Measurements from ENCODE around the gene PFKL.

The PFKL gene

GRCh38 chr21:44354001-44354405 is 54.1 kb downstream of the PFKL start:
- no peak for TF ChIP-seq CTCF (IDR thresholded peaks at IDR 0.05; ENCODE audit: insufficient read depth, missing control alignments)
- FAIRE-seq (no peak), DNase-seq (ENCODE audit: insufficient read length, low spot score) (no peak)

- FAIRE-seq (no peak), DNase-seq (ENCODE audit: insufficient read length, low spot score) (no peak)
- TF ChIP-seq CTCF (IDR thresholded peaks at IDR 0.05; ENCODE audit: insufficient read depth, missing control alignments), result no peak
Observed at GRCh38 chr21:44354775-44355771, 55.2 kb downstream of the PFKL start.

GRCh38 chr21:44356160-44356559 is 56.3 kb downstream of the PFKL start:
- TF ChIP-seq CTCF (IDR thresholded peaks at IDR 0.05; ENCODE audit: insufficient read depth, missing control alignments), result no peak
- FAIRE-seq (no peak), DNase-seq (ENCODE audit: insufficient read length, low spot score) (no peak)

GRCh38 chr21:44356636-44357035 is 56.8 kb downstream of the PFKL start:
- TF ChIP-seq CTCF (IDR thresholded peaks at IDR 0.05; ENCODE audit: insufficient read depth, missing control alignments), result no peak
- FAIRE-seq (no peak), DNase-seq (ENCODE audit: insufficient read length, low spot score) (no peak)

- no peak for FAIRE-seq
- no peak for TF ChIP-seq CTCF (IDR thresholded peaks at IDR 0.05; ENCODE audit: insufficient read depth, missing control alignments)
- no peak for DNase-seq (ENCODE audit: insufficient read length, low spot score)
Observed at GRCh38 chr21:44357064-44357837, 57.4 kb downstream of the PFKL start.

GRCh38 chr21:44359396-44359795 is 59.5 kb downstream of the PFKL start:
- no peak for FAIRE-seq
- DNase-seq (ENCODE audit: insufficient read length, low spot score), result no peak
- no peak for TF ChIP-seq CTCF (IDR thresholded peaks at IDR 0.05; ENCODE audit: insufficient read depth, missing control alignments)
